WTC11 (cell line): Measurements from ENCODE around the gene LRRC10B. TPM values are rescaled to one million over a fixed set of nuclear protein-coding genes. Genes with fewer than 3 reads are reported as not detected.

Source experiments
- ATAC-seq: fragments of 200-7000 bp; cut with Tn5 transposase; 2 replicates; pipeline ENCODE4 v1.10.0; 2021; ENCODE audit warnings: mild to moderate bottlenecking, moderate library complexity
- CTCF ChIA-PET: fragments of 300-600 bp; sonication (Branson Sonifier 250); formaldehyde crosslinking; loops from one replicate; lab custom pipeline; 2021; ENCODE audit warnings: antibody characterized with exemption; lab: Charles Lee
- POLR2A ChIA-PET: fragments of 350-600 bp; sonication (Branson Sonifier 250); formaldehyde crosslinking; loops from one replicate; lab custom pipeline; 2021; ENCODE audit warnings: antibody characterized with exemption; lab: Charles Lee
- DNase-seq: peaks from one replicate; pipeline ENCODE4 v3.0.0; 2021; ENCODE audit warnings: low spot score
- H3K27ac Mint-ChIP-seq: 2 replicates; pipeline ENCODE4 v1.8.0; 2021; ENCODE audit warnings: mixed read lengths
- H3K27me3 Mint-ChIP-seq: 2 replicates; pipeline ENCODE4 v1.8.0; 2021; ENCODE audit warnings: low read depth, mild to moderate bottlenecking, moderate library complexity, mixed read lengths
- H3K36me3 Mint-ChIP-seq: 2 replicates; pipeline ENCODE4 v1.8.0; 2021; ENCODE audit warnings: mixed read lengths
- H3K4me1 Mint-ChIP-seq: 2 replicates; pipeline ENCODE4 v1.8.0; 2022; ENCODE audit warnings: mixed read lengths
- H3K4me3 Mint-ChIP-seq: 2 replicates; pipeline ENCODE4 v1.8.0; 2021; ENCODE audit warnings: mild to moderate bottlenecking, moderate library complexity, mixed read lengths
- H3K9me3 Mint-ChIP-seq: 2 replicates; pipeline ENCODE4 v1.8.0; 2021; ENCODE audit warnings: mixed read lengths
- ATF1 ChIP-seq: sonication (generic); formaldehyde crosslinking; IDR thresholded peaks from 2 replicates; pipeline ENCODE4 v1.8.1; 2023; ENCODE audit warnings: mild to moderate bottlenecking, moderate library complexity, missing genetic modification reagents
- CBFB ChIP-seq: sonication (generic); formaldehyde crosslinking; IDR thresholded peaks from 2 replicates; pipeline ENCODE4 v1.8.1; 2022; ENCODE audit warnings: mild to moderate bottlenecking, low read depth, missing genetic modification reagents
- ELF4 ChIP-seq: sonication (generic); formaldehyde crosslinking; IDR thresholded peaks from 2 replicates; pipeline ENCODE4 v1.8.1; 2022; ENCODE audit warnings: low read depth, mild to moderate bottlenecking, moderate library complexity, missing genetic modification reagents
- EMX1 ChIP-seq: fragments of 250-450 bp; sonication (Bioruptor Pico); IDR thresholded peaks from 2 replicates; pipeline ENCODE4 v1.8.0; 2021; ENCODE audit warnings: mild to moderate bottlenecking
- HMGA2 ChIP-seq: fragments of 250-450 bp; sonication (Bioruptor Pico); IDR thresholded peaks from 2 replicates; pipeline ENCODE4 v1.4.0; 2021; ENCODE audit warnings: mild to moderate bottlenecking, moderate library complexity
- MYBL2 ChIP-seq: sonication (generic); formaldehyde crosslinking; IDR thresholded peaks from 2 replicates; pipeline ENCODE4 v1.8.1; 2023; ENCODE audit warnings: mild to moderate bottlenecking, moderate library complexity, missing genetic modification reagents
- NFATC4 ChIP-seq: fragments of 250-450 bp; sonication (Bioruptor Pico); IDR thresholded peaks from 2 replicates; pipeline ENCODE4 v1.9.0; 2021; ENCODE audit warnings: mild to moderate bottlenecking
- TEAD1 ChIP-seq: sonication (generic); formaldehyde crosslinking; IDR thresholded peaks from 2 replicates; pipeline ENCODE4 v1.8.0; 2022; ENCODE audit warnings: mild to moderate bottlenecking, missing genetic modification reagents
- ZNF121 ChIP-seq: sonication (generic); formaldehyde crosslinking; IDR thresholded peaks from 2 replicates; pipeline ENCODE4 v1.8.0; 2023; ENCODE audit warnings: missing genetic modification reagents
- ZNF396 ChIP-seq: fragments of 250-450 bp; sonication (Bioruptor Pico); IDR thresholded peaks from 2 replicates; pipeline ENCODE4 v1.8.0; 2021; ENCODE audit warnings: mild to moderate bottlenecking, moderate library complexity, borderline replicate concordance
- total RNA-seq: library from RNA; stranded (reverse); gene quantifications from 3 replicates; pipeline ENCODE4 v1.2.3, GENCODE V29; 2021
- TF ChIP-seq, protein P1 (sequence below): sonication (generic); formaldehyde crosslinking; IDR thresholded peaks from 2 replicates; pipeline ENCODE4 v1.8.0; 2022; ENCODE audit warnings: mild to moderate bottlenecking, missing genetic modification reagents
- TF ChIP-seq, protein P2 (sequence below): sonication (generic); formaldehyde crosslinking; IDR thresholded peaks from 2 replicates; pipeline ENCODE4 v1.8.1; 2023; ENCODE audit warnings: mild to moderate bottlenecking, missing genetic modification reagents, borderline replicate concordance
- TF ChIP-seq, protein P3 (sequence below): sonication (generic); formaldehyde crosslinking; IDR thresholded peaks from 2 replicates; pipeline ENCODE4 v1.8.1; 2022; ENCODE audit warnings: missing genetic modification reagents, borderline replicate concordance
- TF ChIP-seq, protein P4 (sequence below): sonication (generic); formaldehyde crosslinking; IDR thresholded peaks from 2 replicates; pipeline ENCODE4 v1.8.0; 2022; ENCODE audit warnings: mild to moderate bottlenecking, missing genetic modification reagents
- TF ChIP-seq, protein P5 (sequence below): fragments of 250-450 bp; sonication (Bioruptor Pico); IDR thresholded peaks from 2 replicates; pipeline ENCODE4 v1.9.0; 2021; ENCODE audit warnings: mild to moderate bottlenecking
- TF ChIP-seq, protein P6 (sequence below): sonication (generic); formaldehyde crosslinking; IDR thresholded peaks from 2 replicates; pipeline ENCODE4 v1.8.1; 2023; ENCODE audit warnings: mild to moderate bottlenecking, missing genetic modification reagents, moderate library complexity
- TF ChIP-seq, protein P7 (sequence below): fragments of 250-450 bp; sonication (Bioruptor Pico); IDR thresholded peaks from 2 replicates; pipeline ENCODE4 v1.9.0; 2021; ENCODE audit warnings: mild to moderate bottlenecking

Gene LRRC10B
- total RNA-seq, 1 experiment from 2014 or later: 1.5 TPM

DNA sequence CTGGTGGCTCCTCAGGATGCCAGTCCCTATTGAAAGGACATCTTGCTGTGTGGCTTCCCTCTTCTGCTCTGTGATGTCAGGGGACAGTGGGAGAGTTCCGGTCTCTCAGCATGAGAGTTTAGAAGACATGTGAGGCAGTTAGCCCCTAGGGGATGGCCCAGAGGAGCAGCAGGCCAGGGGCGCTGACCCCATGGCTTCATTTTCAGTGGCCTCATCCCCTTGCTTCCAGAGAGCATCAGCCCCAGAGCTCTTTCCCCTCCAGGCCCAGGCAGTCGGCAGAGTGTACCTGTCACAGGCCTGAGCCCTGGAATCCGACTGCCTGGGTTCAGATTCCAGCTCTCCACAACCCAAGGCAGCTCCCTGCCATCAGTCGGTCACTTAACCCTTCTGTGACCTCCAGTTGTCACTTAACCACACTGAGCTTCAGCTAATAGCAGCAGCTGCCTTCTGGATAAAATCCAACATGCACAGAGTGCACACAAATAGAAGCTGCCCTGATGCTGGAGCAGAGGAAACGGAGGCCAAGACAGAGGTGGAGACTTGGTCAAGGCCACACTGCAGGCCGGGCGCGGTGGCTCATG, 14.1 kb upstream of the LRRC10B start (continued):
- TF ChIP-seq, protein P1, sequence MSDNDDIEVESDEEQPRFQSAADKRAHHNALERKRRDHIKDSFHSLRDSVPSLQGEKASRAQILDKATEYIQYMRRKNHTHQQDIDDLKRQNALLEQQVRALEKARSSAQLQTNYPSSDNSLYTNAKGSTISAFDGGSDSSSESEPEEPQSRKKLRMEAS (CRISPR knock-in tag): no peak

DNA sequence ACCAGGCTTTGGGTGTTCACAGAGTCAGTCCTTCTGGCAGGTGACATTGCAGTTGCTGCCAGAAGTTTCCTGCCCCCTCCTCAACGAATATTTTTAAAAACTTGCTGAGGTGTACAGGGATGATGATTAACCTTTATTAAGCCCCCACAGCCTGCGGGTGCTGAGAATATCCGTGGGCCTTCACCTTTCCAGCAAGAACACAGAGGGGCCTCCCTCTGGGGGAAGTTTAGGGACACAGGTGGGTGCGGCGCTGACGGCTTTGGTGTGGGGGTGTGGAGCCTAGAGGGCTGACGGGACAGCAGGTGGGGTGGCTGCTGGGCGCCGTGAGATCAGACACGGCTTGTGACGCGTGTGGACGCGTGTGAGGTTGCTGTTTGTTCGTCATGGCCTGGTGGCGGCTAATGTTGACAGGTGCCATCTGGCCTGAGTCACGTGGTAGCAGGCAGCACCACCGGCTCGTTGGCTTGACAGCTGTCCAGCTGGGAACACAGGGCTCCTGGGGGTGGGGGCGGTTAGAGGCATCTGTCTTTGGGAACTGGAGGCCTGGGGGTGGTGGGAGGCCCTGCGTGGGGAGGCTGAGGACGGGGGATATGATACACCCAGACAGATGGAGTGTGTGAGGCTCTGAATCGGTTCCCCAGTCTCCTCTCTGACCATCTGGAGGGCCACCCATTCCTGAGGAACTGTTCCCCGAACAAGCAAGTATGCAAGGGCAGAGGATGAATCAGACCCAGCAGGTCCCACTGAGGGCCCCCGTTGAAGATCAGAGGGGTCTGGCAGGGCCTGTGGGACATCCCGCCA, 12.5 kb upstream of the LRRC10B start:
- DNase-seq: no peak
- no peaks in the 10 kb centered on the region for H3K27me3 Mint-ChIP-seq
- no peak overlapping the region for H3K27ac Mint-ChIP-seq
- no peaks in the 10 kb centered on the region for H3K9me3 Mint-ChIP-seq
- TF ChIP-seq ZNF121 (CRISPR knock-in tag) (no peak), ZNF396 (CRISPR knock-in tag) (no peak), ATF1 (CRISPR knock-in tag) (no peak), NFATC4 (CRISPR knock-in tag) (no peak), MYBL2 (no peak), ELF4 (CRISPR knock-in tag) (no peak), HMGA2 (CRISPR knock-in tag) (no peak), CBFB (CRISPR knock-in tag) (no peak), TEAD1 (CRISPR knock-in tag) (no peak), EMX1 (no peak)
- TF ChIP-seq, protein P2, sequence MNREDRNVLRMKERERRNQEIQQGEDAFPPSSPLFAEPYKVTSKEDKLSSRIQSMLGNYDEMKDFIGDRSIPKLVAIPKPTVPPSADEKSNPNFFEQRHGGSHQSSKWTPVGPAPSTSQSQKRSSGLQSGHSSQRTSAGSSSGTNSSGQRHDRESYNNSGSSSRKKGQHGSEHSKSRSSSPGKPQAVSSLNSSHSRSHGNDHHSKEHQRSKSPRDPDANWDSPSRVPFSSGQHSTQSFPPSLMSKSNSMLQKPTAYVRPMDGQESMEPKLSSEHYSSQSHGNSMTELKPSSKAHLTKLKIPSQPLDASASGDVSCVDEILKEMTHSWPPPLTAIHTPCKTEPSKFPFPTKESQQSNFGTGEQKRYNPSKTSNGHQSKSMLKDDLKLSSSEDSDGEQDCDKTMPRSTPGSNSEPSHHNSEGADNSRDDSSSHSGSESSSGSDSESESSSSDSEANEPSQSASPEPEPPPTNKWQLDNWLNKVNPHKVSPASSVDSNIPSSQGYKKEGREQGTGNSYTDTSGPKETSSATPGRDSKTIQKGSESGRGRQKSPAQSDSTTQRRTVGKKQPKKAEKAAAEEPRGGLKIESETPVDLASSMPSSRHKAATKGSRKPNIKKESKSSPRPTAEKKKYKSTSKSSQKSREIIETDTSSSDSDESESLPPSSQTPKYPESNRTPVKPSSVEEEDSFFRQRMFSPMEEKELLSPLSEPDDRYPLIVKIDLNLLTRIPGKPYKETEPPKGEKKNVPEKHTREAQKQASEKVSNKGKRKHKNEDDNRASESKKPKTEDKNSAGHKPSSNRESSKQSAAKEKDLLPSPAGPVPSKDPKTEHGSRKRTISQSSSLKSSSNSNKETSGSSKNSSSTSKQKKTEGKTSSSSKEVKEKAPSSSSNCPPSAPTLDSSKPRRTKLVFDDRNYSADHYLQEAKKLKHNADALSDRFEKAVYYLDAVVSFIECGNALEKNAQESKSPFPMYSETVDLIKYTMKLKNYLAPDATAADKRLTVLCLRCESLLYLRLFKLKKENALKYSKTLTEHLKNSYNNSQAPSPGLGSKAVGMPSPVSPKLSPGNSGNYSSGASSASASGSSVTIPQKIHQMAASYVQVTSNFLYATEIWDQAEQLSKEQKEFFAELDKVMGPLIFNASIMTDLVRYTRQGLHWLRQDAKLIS (CRISPR knock-in tag): no peak
- TF ChIP-seq, protein P3, sequence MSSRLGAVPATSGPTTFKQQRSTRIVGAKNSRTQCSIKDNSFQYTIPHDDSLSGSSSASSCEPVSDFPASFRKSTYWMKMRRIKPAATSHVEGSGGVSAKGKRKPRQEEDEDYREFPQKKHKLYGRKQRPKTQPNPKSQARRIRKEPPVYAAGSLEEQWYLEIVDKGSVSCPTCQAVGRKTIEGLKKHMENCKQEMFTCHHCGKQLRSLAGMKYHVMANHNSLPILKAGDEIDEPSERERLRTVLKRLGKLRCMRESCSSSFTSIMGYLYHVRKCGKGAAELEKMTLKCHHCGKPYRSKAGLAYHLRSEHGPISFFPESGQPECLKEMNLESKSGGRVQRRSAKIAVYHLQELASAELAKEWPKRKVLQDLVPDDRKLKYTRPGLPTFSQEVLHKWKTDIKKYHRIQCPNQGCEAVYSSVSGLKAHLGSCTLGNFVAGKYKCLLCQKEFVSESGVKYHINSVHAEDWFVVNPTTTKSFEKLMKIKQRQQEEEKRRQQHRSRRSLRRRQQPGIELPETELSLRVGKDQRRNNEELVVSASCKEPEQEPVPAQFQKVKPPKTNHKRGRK (CRISPR knock-in tag): no peak
- TF ChIP-seq, protein P4, sequence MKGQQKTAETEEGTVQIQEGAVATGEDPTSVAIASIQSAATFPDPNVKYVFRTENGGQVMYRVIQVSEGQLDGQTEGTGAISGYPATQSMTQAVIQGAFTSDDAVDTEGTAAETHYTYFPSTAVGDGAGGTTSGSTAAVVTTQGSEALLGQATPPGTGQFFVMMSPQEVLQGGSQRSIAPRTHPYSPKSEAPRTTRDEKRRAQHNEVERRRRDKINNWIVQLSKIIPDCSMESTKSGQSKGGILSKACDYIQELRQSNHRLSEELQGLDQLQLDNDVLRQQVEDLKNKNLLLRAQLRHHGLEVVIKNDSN (CRISPR knock-in tag): no peak
- TF ChIP-seq, protein P5, sequence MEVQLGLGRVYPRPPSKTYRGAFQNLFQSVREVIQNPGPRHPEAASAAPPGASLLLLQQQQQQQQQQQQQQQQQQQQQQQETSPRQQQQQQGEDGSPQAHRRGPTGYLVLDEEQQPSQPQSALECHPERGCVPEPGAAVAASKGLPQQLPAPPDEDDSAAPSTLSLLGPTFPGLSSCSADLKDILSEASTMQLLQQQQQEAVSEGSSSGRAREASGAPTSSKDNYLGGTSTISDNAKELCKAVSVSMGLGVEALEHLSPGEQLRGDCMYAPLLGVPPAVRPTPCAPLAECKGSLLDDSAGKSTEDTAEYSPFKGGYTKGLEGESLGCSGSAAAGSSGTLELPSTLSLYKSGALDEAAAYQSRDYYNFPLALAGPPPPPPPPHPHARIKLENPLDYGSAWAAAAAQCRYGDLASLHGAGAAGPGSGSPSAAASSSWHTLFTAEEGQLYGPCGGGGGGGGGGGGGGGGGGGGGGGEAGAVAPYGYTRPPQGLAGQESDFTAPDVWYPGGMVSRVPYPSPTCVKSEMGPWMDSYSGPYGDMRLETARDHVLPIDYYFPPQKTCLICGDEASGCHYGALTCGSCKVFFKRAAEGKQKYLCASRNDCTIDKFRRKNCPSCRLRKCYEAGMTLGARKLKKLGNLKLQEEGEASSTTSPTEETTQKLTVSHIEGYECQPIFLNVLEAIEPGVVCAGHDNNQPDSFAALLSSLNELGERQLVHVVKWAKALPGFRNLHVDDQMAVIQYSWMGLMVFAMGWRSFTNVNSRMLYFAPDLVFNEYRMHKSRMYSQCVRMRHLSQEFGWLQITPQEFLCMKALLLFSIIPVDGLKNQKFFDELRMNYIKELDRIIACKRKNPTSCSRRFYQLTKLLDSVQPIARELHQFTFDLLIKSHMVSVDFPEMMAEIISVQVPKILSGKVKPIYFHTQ: no peak
- TF ChIP-seq, protein P6, sequence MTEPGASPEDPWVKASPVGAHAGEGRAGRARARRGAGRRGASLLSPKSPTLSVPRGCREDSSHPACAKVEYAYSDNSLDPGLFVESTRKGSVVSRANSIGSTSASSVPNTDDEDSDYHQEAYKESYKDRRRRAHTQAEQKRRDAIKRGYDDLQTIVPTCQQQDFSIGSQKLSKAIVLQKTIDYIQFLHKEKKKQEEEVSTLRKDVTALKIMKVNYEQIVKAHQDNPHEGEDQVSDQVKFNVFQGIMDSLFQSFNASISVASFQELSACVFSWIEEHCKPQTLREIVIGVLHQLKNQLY (CRISPR knock-in tag): no peak
- TF ChIP-seq, protein P7, sequence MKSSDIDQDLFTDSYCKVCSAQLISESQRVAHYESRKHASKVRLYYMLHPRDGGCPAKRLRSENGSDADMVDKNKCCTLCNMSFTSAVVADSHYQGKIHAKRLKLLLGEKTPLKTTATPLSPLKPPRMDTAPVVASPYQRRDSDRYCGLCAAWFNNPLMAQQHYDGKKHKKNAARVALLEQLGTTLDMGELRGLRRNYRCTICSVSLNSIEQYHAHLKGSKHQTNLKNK (CRISPR knock-in tag): no peak
- CTCF ChIA-PET: interaction anchor here (1.5 to 3.8 kb wide), 3 partner anchors 14 to 21 kb away, joined by 5 to 30 read pairs (median 17); a partner anchor contains a TSS
- POLR2A ChIA-PET: no interaction called here
- no peaks in the 10 kb centered on the region for H3K36me3 Mint-ChIP-seq
- no peak overlapping the region for H3K4me3 Mint-ChIP-seq
- H3K4me1 Mint-ChIP-seq: peaks cover 20% of the 10 kb centered on the region
- no peak for ATAC-seq
